Activated naive CD4-positive, alpha-beta T cell treated with anti-CD3 and anti-CD28 coated beads, Interleukin-2, amount 10 ng/mL, durations not matched to agents 5 hours and 36 hours (primary cell): ENCODE results near the gene CHADL. TPM values are rescaled to one million over a fixed set of nuclear protein-coding genes. Genes with fewer than 3 reads are reported as not detected.

Experiments used
- microRNA-seq: library from miRNA; unstranded; fragments of <30 nt; microRNA quantifications from one replicate; pipeline ENCODE4 v1.2.0, GENCODE V29; 2022; ENCODE audit warnings: borderline microRNAs expressed, borderline replicate concordance
- total RNA-seq, 2 experiments: library from RNA; stranded (reverse); gene quantifications; one replicate each; pipeline ENCODE4 v1.2.3, GENCODE V29; 2021

Gene CHADL
- under 1 TPM; 0.23 to 0.34 TPM for total RNA-seq

DNA sequence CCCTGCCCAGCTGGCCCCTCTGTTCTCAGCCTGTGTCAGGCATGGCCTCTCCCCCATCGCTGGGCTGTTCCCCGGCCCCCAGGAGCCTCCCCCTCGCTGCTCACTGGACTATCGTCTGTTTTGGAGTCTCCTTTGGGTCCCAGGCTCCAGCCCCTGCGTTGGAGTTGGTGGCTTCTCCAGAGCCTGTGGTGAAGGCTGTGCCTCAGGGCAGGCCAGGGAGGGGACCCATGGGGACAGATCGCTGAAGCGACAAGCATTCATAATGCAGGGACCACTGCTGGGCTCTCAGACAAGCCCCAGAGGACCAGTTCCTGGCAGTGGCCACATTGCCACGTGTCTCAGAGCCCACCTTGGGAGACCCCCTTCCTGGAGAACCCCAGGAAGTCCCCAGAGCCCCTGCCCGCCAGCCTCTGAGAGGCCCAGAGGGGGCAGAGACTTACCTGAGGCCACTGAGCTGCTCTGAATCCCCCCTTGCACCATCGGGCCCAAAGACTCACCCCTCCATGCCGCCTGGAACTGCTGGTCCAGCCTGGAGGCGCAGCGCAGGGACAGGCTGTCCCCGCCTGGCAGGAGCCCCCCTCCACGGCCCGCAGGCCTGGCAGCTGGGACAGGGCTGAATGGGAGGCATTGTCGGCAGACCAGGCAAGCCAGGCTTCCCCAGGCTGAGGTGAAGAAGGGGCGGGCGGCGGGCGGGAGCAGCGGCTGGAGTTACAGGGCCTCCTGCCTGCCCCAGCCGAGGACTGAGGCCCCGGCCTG is at the start of gene CHADL:
CHADL (minus strand) TSS at position 555 of the 756 bp plus-strand sequence; CDS start at position 505, 50 bp downstream.

DNA sequence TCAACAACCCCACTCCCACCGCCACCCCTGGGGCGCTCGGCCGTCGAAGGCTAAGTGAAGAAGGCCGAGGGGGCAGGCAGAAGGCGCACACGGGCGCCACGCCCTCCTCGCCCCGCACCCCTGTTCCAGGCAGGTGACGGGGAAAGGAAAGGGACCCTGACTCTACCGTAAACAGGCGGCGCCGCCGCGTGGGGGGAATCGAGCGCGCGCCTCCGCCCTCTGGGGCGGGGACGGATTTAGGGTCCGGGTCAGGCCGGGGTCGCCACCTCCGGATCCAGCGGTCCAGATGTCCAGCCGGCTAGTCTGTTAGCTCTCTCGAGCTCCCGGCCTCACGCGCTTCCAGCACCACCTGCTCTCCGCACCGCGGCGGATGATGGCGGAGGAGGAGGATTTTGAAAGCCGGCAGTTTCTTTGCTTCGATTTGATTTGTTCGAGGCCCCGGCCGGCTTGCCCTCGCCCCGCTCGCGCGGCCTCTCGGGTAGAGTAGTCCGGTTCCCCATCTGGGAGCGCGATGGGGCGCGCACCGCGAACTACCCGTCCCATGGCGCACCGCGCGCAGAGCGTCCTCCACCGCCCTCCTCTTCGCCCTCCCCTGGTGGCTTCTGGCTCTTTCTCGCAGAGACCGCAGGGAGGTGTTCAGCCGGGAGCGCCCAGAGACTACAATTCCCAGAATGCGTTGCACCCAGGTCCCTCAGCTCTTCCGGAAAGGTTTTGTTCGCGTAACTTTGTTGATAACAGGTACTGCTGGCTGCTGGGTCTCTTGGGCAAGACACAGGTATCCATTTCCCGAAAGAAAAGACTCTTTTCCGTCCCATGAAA is 45.3 kb upstream of the CHADL start, which contains the start of gene RANGAP1:
RANGAP1 (minus strand) TSS at position 368 of the 819 bp plus-strand sequence. CDS start 5,143 bp downstream, outside the sequence.

DNA sequence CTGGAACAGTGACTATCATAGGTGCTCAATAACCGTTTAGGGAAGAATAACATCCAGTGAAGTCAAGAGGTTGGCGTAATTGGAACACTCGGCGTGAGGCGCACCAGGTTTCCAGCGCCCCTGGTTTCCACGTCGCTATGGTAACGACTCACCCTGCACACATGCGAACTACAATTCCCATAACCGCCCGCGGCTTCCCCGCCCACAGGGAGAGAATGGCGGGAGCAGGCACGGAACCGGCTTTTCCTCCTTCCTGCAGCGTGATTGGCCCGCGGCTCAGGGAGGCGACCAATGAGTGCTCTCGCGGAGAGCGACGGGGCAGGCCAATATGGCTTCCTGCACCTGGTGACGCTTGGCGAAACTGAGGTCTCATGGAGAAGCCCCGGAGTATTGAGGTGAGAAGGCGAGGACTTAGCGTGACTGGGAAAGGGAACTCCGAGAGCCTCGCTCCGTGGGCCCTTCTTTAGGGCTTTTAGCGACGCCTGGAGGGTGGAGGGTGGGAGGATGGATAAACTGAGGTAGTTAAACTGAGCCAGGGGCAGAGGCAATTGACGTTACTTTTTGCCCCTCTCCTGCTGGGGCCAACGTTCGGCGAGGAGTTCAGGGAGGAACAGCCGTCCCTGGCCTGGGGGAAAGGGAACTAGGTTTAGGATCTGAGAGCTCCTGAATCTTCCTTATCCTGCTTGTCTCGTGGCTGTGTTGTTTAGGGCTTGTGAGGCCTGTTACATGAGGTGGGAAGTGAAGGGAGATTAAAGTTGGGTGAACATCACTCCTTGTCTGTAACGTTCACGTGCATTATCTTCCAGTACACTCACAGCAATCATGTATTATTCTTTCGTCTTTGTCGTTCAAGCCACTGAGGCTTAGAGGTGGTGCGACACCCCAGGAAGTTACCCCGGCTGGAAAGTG is 35.5 kb downstream of the CHADL start, which contains the start of gene L3MBTL2:
L3MBTL2 (plus strand) TSS at position 321 of the 909 bp plus-strand sequence; CDS start at position 372, 51 bp downstream.

Small RNAs within 50 kb of the gene (microRNA-seq; reads per million reads assigned to microRNA genes)
- not detected for gene MIR6889

Other genes with a start within 250 kb of the CHADL start
- 10 to 100 TPM; 77.4 to 78.4 TPM for gene EP300, start 148.3 kb downstream of the CHADL start, total RNA-seq
- gene L3MBTL2, start 35.6 kb downstream of the CHADL start, total RNA-seq, result 10 to 100 TPM; 30.4 to 30.9 TPM
- 10 to 100 TPM; 76.8 to 77.6 TPM for gene RANGAP1, start 45.3 kb upstream of the CHADL start, total RNA-seq
- 10 to 100 TPM; 43.1 to 43.2 TPM for gene ZC3H7B, start 60.6 kb upstream of the CHADL start, total RNA-seq
- 1 to 10 TPM; 2.2 to 2.8 TPM for gene TEF, start 141.0 kb upstream of the CHADL start, total RNA-seq
- gene TOB2, start 205.9 kb upstream of the CHADL start, total RNA-seq, result 10 to 100 TPM; 33.0 to 33.4 TPM
- 10 to 100 TPM; 46.5 to 48.1 TPM for gene PHF5A, start 227.8 kb upstream of the CHADL start, total RNA-seq
- gene ACO2, start 228.2 kb upstream of the CHADL start, total RNA-seq, result 10 to 100 TPM; 65.1 to 65.5 TPM